GM19351 (cell line): ENCODE data around the gene TK1.

ENCODE experiments used
- ATAC-seq: cut with Tn5 transposase; IDR thresholded peaks from one replicate; pipeline ENCODE4 v1.9.1; 2021; ENCODE audit warnings: mild to moderate bottlenecking, moderate library complexity; ENCODE audit not compliant: unreplicated experiment

TK1 gene

DNA sequence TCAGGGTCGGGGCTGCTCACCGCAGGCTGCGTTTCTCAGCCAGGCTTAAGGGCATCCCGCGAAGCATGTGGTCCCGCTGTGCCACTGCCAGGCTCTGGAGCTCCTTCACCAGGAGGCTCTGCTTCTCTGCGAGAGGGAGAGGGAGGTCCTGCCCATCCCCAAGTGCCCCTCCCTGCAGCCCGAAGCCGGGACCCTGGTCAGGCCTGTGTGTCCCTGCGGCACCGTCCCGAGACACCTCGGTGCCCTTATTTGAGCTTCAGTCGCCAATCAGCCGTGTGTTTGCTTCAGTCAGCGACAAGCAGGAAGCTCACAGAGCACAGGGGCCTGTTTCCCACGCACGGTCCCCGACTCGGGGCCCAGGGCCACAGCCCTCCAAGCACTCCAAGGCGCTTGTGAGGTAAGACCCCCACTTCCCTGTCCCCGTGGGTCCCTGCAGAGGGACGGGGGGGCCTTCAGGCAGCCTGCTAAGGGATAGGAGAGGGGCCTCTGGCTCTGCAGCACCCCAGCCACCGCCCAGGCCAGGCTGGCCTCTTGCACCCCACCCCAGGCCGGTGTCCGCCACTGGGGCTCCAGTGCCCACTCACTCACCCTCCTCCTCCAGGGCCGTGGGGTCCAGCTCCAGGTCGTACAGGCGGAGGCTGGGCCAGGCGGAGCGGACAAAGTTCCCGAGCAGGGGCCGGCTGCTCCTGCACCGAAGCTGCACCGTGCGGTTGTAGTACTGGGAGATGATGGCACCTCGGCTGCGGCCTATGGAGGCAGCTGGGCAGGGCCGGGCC lies 61.5 kb downstream of the TK1 start:
- no peak for ATAC-seq

GRCh38 chr17:78124836-78125137 lies 62.1 kb downstream of the TK1 start:
- no peak for ATAC-seq
